Muscle of arm (tissue), 12 donors: ENCODE results near the gene CLMN. TPM values are rescaled to one million over a fixed set of nuclear protein-coding genes. Genes with fewer than 3 reads are reported as not detected.

ENCODE experiments used
- DNase-seq: peaks from one replicate; pipeline ENCODE4 v3.0.0-alpha.2; 2013
- polyA plus RNA-seq, 12 donors: library from polyadenylated mRNA; unstranded; fragments of 120-200 nt; gene quantifications; one replicate each; pipeline ENCODE4 v1.2.1, GENCODE V29; 2013; ENCODE audit not compliant: insufficient read length in 12 of 12

The CLMN gene
- polyA plus RNA-seq, 12 donors = 2.5 to 21.6 (median 3.5) TPM; not detected in 1

- DNase-seq = no peak
These were observed 1.4 kb upstream of the CLMN start for GRCh38 chr14:95320955-95321600.

- no peak for DNase-seq
These were observed 579 bp upstream of the CLMN start for GRCh38 chr14:95320078-95320895.

GRCh38 chr14:95318399-95319311 is 1.1 kb downstream of the CLMN start:
- no peak for DNase-seq

GRCh38 chr14:95317817-95318343 is 1.8 kb downstream of the CLMN start:
- no peak for DNase-seq

GRCh38 chr14:95316821-95317220 is 2.9 kb downstream of the CLMN start:
- DNase-seq = no peak

- DNase-seq = no peak
These were observed 4.1 kb downstream of the CLMN start for GRCh38 chr14:95315579-95315978.

GRCh38 chr14:95315156-95315555 is 4.6 kb downstream of the CLMN start:
- DNase-seq = no peak

GRCh38 chr14:95314609-95315008 is 5.1 kb downstream of the CLMN start:
- no peak for DNase-seq

GRCh38 chr14:95313707-95314106 is 6.0 kb downstream of the CLMN start:
- DNase-seq = no peak

- DNase-seq = no peak
These were observed 6.5 kb downstream of the CLMN start for GRCh38 chr14:95313190-95313589.

GRCh38 chr14:95312311-95312710 is 7.4 kb downstream of the CLMN start:
- DNase-seq = no peak

GRCh38 chr14:95311752-95312151 is 8.0 kb downstream of the CLMN start:
- no peak for DNase-seq

GRCh38 chr14:95310635-95311380 is 8.9 kb downstream of the CLMN start:
- no peak for DNase-seq

- no peak for DNase-seq
These were observed 10.3 kb downstream of the CLMN start for GRCh38 chr14:95309261-95310051.

- no peak for DNase-seq
These were observed 11.6 kb downstream of the CLMN start for GRCh38 chr14:95308073-95308472.

GRCh38 chr14:95307402-95308041 is 12.2 kb downstream of the CLMN start:
- no peak for DNase-seq

GRCh38 chr14:95305940-95306339 is 13.8 kb downstream of the CLMN start:
- no peak for DNase-seq

GRCh38 chr14:95305145-95305544 is 14.6 kb downstream of the CLMN start:
- DNase-seq = no peak

GRCh38 chr14:95304342-95304741 is 15.4 kb downstream of the CLMN start:
- no peak for DNase-seq

GRCh38 chr14:95303552-95303951 is 16.2 kb downstream of the CLMN start:
- DNase-seq = no peak
